ENCODE measurements around the gene HOTAIR. TPM values are rescaled to one million over a fixed set of nuclear protein-coding genes. Genes with fewer than 3 reads are reported as not detected.

Gene HOTAIR
- polyA plus RNA-seq (2011; rRNA removed) = not detected in 2 replicates
- polyA minus RNA-seq (2011; rRNA and poly(A)+ RNA removed) = not detected in 2 replicates

DNA sequence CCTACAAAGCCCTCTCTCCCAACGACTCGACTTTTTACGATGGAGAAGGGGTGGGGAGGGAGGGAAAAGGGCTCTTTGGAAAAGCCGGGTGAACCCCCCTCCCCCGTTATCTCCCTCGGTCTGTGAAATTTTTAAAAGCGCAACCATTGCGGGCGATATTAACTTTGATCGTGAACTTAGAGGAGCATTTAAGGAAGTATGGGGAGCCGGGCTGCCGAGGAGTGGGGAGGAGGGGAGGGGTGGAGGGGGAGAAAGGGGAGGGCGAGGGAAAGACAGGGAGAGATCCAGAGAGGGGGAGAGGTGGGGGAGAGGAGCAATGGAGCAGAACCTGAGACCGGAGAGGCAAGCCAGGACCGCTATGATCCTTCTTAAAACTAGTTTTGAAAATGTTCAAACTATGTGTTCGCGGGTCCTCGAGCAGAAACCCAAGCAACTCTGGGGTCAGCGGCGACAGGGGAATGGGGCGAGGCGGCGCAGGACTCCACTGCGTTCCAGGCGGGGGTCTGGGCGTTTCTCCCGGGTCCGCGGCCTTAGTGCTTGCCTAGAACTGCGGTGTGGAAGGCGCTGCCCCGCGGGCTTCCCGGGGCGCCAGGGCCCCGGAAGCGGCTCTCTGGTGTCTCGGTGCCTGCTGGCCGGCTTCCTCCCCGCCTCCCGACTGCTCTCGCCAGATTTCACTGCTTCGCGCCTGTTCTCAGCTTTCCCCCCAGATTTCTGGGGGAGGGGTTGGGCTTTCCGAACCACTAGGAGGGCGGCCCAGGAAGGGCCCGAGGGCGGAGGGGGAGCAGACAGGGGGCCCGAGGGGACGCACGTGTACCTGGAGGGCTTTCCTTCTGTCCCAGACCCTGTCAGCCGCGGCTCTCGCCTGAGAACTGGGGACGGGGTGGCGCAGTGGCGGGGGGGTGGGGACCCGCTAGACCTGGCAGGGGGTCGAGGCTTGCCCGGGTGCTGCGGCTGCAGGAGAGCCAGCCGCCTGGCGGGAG lies at the start of gene HOTAIR:
TSS of gene HOTAIR (minus strand) at position 871 of the 980 bp plus-strand sequence.
- CTCF ChIA-PET = interaction anchor here (0.6 kb wide), 1 partner anchor 227 kb away, joined by 3 read pairs; no protein-coding TSS in a partner anchor
- H3K4me3 ChIP-seq (ENCODE audit: low read depth, low read length) = no peak within 1 kb of the TSS
- POLR2A ChIA-PET = no interaction called here

DNA sequence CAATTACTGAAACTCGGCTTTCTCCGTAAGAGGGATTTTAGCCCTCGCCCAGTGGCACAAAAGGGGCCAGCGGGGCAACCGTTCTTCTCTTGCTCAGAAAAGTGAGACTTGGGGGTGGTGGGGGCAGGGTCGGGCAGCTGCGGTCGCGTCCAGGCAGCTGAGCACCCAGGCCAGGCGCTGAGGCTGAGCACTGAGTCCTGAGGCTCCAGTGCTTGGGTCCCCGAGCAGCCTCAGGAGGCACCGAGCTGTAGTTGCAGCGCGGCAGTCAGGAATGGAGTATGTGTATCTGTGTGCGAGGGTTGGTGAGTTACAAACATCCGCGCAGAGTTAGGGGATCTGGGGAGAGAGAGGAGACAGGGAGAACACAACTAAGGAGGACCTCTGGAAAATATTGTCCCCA lies 49.4 kb upstream of the HOTAIR start:
- Histone ChIP-seq H3K27ac (ENCODE audit: low read depth, low read length) (no peak overlapping the region), H3K4me3 (ENCODE audit: low read depth, low read length) (no peak overlapping the region), H3K9me3 (ENCODE audit: control insufficient read depth, insufficient read depth, low read length) (peaks cover 4% of the 10 kb centered on the region; the same call in 1 of the 2 replicates), H3K27me3 (ENCODE audit: control insufficient read depth, insufficient read depth, low read length) (peaks cover 97% of the 10 kb centered on the region)
- DNase-seq (ENCODE audit: low read depth, low spot score) = no peak
- CTCF ChIA-PET = interaction anchor here (0.8 to 2.0 kb wide), 3 partner anchors 177 to 190 kb away, joined by 3 to 6 read pairs (median 3); no protein-coding TSS in a partner anchor
- TF ChIP-seq, protein P1, sequence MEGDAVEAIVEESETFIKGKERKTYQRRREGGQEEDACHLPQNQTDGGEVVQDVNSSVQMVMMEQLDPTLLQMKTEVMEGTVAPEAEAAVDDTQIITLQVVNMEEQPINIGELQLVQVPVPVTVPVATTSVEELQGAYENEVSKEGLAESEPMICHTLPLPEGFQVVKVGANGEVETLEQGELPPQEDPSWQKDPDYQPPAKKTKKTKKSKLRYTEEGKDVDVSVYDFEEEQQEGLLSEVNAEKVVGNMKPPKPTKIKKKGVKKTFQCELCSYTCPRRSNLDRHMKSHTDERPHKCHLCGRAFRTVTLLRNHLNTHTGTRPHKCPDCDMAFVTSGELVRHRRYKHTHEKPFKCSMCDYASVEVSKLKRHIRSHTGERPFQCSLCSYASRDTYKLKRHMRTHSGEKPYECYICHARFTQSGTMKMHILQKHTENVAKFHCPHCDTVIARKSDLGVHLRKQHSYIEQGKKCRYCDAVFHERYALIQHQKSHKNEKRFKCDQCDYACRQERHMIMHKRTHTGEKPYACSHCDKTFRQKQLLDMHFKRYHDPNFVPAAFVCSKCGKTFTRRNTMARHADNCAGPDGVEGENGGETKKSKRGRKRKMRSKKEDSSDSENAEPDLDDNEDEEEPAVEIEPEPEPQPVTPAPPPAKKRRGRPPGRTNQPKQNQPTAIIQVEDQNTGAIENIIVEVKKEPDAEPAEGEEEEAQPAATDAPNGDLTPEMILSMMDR (IDR thresholded peaks at IDR 0.05; ENCODE audit: low read depth, low read length) = no peak
- POLR2A ChIA-PET = no interaction called here

More for the DNA sequence above, at the start of gene HOTAIR:
- H3K27ac ChIP-seq (ENCODE audit: low read depth, low read length) = no peak within 1 kb of the TSS
- no peak for DNase-seq (ENCODE audit: low read depth, low spot score)
- peaks cover 95% of the 10 kb centered on the region for H3K27me3 ChIP-seq (ENCODE audit: control insufficient read depth, insufficient read depth, low read length)
- H3K9me3 ChIP-seq (ENCODE audit: control insufficient read depth, insufficient read depth, low read length) = peaks cover 12% of the 10 kb centered on the region
- TF ChIP-seq, protein P1 (IDR thresholded peaks at IDR 0.05; ENCODE audit: low read depth, low read length) = no peak

DNA sequence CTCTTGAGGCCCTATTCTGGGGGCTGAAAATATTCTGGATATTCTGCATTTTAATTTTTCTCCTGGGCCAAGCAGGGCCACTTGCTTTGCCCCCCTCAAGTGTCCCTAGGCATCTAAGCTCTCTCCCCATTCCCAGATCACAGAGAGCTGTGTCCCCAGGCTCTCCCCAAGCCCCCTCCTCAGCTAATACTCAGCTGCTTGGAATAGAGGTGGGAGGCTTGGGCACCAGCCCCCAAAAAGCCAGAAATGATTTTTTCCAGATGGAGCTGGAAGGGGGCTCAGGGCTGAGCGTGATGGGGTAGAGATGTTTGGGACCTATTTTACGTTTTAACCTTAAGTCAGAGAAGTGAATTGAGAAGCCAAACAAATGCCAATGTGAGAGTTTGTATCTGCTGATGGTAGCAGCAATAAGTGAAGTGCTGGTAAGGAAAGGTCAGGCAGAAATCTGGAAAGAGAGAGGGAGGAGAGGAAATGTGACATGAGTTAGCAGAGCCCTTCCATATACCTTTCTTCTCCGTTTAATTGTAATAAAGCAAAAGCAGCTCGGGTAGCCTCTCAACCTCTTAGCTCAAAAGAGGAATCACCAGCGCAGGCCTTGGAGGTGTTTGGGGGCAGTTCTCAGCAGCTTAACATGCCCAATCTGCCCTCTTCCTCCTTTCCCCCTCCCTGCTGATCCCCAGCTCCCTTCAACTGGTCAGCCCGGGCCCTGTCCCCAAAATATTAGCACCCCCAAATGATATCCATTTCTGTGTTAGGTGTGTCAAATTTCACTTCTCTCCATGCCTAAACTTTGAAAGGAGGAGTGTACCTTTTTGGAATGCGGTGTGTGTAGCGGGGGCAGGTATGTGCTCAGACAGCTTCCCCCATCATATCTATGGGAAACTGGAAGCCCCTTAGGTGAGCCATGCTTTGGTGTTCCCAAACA lies 48.5 kb upstream of the HOTAIR start:
- ChIA-PET CTCF (interaction anchor here (0.8 to 2.0 kb wide), 3 partner anchors 178 to 191 kb away, joined by 3 to 6 read pairs (median 3); no protein-coding TSS in a partner anchor), POLR2A (no interaction called here)
- Histone ChIP-seq H3K27me3 (ENCODE audit: control insufficient read depth, insufficient read depth, low read length) (peaks cover 96% of the 10 kb centered on the region), H3K9me3 (ENCODE audit: control insufficient read depth, insufficient read depth, low read length) (peaks cover 9% of the 10 kb centered on the region; the same call in 1 of the 2 replicates), H3K27ac (ENCODE audit: low read depth, low read length) (no peak overlapping the region), H3K4me3 (ENCODE audit: low read depth, low read length) (no peak overlapping the region)
- no peak for DNase-seq (ENCODE audit: low read depth, low spot score)
- TF ChIP-seq, protein P1 (IDR thresholded peaks at IDR 0.05; ENCODE audit: low read depth, low read length) = no peak

DNA sequence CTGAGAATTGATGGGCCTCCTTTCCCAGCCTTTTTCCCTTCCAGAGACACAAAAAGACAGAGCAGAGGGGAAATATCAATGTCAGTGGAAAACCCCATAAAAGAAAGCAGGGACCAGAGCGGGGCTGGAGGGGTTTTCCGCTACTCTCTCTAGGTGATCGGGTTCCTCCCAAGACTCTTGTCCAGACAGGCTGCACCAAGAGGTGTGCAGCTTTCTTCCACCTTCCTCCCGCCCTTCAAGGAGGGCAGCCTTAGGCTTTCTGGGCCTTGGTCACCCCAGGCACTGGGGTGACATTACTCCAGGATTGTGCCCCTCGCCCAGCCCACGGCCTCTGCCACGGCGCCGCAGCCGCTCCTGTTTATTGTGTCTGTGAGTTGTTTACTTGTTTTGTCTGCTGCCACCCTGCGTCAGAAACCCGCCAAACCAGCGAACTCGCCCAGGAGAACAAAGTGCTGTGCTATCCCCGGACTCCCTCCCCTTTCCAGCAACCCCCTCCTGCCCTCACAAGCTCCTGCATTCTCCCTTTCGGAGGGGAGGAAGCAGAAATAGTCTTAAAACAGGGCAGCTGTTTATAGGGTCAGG lies 46.8 kb upstream of the HOTAIR start:
- no peak for DNase-seq (ENCODE audit: low read depth, low spot score)
- no peak overlapping the region for H3K27ac ChIP-seq (ENCODE audit: low read depth, low read length)
- H3K4me3 ChIP-seq (ENCODE audit: low read depth, low read length) = no peak overlapping the region
- peaks cover 96% of the 10 kb centered on the region for H3K27me3 ChIP-seq (ENCODE audit: control insufficient read depth, insufficient read depth, low read length)
- ChIA-PET POLR2A (no interaction called here), CTCF (interaction anchor here (1.5 kb wide), 1 partner anchor 180 kb away, joined by 4 read pairs; no protein-coding TSS in a partner anchor)
- H3K9me3 ChIP-seq (ENCODE audit: control insufficient read depth, insufficient read depth, low read length) = peaks cover 12% of the 10 kb centered on the region; the same call in 1 of the 2 replicates
- TF ChIP-seq, protein P1 (IDR thresholded peaks at IDR 0.05; ENCODE audit: low read depth, low read length) = no peak

Measured in AG04450 (cell line).